ENCODE results near the gene UGGT2. TPM values are rescaled to one million over a fixed set of nuclear protein-coding genes. Genes with fewer than 3 reads are reported as not detected.

UGGT2 gene, protein sequence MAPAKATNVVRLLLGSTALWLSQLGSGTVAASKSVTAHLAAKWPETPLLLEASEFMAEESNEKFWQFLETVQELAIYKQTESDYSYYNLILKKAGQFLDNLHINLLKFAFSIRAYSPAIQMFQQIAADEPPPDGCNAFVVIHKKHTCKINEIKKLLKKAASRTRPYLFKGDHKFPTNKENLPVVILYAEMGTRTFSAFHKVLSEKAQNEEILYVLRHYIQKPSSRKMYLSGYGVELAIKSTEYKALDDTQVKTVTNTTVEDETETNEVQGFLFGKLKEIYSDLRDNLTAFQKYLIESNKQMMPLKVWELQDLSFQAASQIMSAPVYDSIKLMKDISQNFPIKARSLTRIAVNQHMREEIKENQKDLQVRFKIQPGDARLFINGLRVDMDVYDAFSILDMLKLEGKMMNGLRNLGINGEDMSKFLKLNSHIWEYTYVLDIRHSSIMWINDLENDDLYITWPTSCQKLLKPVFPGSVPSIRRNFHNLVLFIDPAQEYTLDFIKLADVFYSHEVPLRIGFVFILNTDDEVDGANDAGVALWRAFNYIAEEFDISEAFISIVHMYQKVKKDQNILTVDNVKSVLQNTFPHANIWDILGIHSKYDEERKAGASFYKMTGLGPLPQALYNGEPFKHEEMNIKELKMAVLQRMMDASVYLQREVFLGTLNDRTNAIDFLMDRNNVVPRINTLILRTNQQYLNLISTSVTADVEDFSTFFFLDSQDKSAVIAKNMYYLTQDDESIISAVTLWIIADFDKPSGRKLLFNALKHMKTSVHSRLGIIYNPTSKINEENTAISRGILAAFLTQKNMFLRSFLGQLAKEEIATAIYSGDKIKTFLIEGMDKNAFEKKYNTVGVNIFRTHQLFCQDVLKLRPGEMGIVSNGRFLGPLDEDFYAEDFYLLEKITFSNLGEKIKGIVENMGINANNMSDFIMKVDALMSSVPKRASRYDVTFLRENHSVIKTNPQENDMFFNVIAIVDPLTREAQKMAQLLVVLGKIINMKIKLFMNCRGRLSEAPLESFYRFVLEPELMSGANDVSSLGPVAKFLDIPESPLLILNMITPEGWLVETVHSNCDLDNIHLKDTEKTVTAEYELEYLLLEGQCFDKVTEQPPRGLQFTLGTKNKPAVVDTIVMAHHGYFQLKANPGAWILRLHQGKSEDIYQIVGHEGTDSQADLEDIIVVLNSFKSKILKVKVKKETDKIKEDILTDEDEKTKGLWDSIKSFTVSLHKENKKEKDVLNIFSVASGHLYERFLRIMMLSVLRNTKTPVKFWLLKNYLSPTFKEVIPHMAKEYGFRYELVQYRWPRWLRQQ (N-terminal part only)
- 10 to 100 TPM in 3 of 6 experiments, 1 to 10 TPM in 3; 8.2 to 17.1 (median 10.3) TPM for total RNA-seq
- long read RNA-seq, partial matches to known transcripts, result 2 of 3 reads
- long read RNA-seq, other reads (novel, unspliced or antisense), result 1 of 3 reads

DNA sequence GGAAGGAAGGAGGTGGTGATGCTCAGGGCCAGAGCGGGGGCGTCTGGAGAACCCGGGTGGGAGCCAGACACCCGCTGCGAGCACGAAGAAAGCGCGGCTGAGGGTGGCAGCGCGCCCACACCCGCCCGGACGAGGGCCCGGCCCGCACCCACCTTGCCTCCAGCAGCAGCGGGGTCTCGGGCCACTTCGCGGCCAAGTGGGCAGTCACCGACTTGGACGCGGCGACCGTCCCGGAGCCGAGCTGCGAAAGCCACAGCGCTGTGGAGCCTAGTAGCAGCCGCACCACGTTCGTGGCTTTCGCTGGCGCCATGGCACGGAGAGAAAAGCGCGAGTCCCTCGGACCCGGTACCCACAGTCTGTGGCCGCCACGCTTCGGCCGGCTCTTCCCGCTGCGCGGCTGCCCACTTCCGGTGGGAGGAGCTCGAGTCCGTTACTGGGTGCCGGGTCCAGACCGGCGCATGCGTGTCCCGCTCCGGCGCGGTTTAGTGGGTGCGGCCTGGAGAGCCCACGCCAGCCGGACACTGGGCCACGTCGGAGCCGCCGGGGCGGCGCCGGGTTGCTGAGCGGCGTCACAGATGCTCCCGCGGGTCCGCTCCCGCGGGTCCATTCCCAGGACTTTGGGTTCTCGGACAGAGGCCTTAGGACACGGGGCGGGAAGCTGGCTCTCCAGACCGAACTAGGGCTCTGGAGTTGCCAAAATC is at the start of gene UGGT2:
UGGT2 (minus strand) TSS at position 399 of the 701 bp plus-strand sequence; CDS start at position 310, 89 bp downstream.
- Histone ChIP-seq H3K4me3 (peak within 1 kb of the TSS; percentile 75 to 92 (median 79)), H3K9me3 (no peaks in the 10 kb centered on the region), H3K36me3 (no peaks in the 10 kb centered on the region), H3K27ac (peak within 1 kb of the TSS; percentile 15 to 61 (median 20)), H3K27me3 (no peaks in the 10 kb centered on the region), H3K4me1 (peaks cover 0 to 6% (median 0%) of the 10 kb centered on the region in 4 donors)
- peak; percentile 95 to 97 (median 96) for DNase-seq
- TF ChIP-seq, protein P1, sequence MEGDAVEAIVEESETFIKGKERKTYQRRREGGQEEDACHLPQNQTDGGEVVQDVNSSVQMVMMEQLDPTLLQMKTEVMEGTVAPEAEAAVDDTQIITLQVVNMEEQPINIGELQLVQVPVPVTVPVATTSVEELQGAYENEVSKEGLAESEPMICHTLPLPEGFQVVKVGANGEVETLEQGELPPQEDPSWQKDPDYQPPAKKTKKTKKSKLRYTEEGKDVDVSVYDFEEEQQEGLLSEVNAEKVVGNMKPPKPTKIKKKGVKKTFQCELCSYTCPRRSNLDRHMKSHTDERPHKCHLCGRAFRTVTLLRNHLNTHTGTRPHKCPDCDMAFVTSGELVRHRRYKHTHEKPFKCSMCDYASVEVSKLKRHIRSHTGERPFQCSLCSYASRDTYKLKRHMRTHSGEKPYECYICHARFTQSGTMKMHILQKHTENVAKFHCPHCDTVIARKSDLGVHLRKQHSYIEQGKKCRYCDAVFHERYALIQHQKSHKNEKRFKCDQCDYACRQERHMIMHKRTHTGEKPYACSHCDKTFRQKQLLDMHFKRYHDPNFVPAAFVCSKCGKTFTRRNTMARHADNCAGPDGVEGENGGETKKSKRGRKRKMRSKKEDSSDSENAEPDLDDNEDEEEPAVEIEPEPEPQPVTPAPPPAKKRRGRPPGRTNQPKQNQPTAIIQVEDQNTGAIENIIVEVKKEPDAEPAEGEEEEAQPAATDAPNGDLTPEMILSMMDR (IDR thresholded peaks at IDR 0.05), result peak in 1 of 4 donors; percentile 16
- peak; percentile 91 for TF ChIP-seq POLR2A (IDR thresholded peaks at IDR 0.05)
- ATAC-seq, result peak; percentile 100
- intact Hi-C loops (cut with DNase I), result no loop called here
- under 1% methylated on average over 26 of the region's 77 CpGs for WGBS (ENCODE audit: insufficient coverage, low coverage, low lambda C conversion rate, missing lambda C conversion rate)

DNA sequence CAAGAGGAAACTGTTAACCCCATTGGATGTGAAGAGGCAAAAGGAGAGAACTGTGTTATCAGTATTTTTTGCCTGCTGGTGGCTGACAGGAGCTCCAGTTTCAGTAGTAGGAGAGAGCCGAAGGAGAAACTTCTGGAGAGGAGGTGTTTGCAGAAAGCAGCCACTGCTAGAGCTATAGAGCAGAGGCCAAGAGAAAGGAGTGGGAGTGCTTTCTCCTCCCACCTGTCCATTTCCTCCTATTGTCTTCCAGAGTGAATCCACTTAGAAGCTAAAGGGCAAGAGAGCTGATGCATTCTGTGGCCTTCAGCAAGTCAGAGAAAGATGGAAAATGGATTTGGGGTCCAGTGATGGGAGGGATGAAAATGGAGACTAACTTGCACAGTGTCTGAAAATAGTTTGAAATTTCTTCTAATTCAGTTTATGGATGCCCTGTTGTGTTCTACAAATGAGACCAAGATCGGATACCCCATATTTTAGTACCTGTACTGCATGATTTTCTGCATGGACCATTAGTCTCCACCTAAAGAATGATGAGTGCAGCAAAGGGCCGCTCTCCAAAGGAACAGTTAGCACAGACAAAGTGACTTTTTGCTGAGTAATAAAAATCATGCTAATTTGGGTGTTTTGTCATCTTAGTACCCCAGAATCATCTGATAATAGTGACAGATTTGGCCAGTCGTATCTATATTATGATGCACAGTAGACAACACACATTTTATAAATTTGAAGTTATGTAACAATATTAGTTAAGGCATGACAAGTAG is 47.4 kb upstream of the UGGT2 start:
- Histone ChIP-seq H3K36me3 (no peaks in the 10 kb centered on the region), H3K27ac (no peak overlapping the region), H3K27me3 (peaks cover 0 to 4% of the 10 kb centered on the region in 2 donors), H3K4me3 (no peak overlapping the region), H3K4me1 (no peaks in the 10 kb centered on the region), H3K9me3 (no peaks in the 10 kb centered on the region)
- WGBS (ENCODE audit: insufficient coverage, low coverage, low lambda C conversion rate, missing lambda C conversion rate), result 41% methylated on average over 4 of the region's 4 CpGs
- no peak for TF ChIP-seq POLR2A (IDR thresholded peaks at IDR 0.05)
- TF ChIP-seq, protein P1 (IDR thresholded peaks at IDR 0.05), result no peak
- intact Hi-C loops (cut with DNase I), result no loop called here
- DNase-seq, result no peak
- ATAC-seq, result no peak

DNA sequence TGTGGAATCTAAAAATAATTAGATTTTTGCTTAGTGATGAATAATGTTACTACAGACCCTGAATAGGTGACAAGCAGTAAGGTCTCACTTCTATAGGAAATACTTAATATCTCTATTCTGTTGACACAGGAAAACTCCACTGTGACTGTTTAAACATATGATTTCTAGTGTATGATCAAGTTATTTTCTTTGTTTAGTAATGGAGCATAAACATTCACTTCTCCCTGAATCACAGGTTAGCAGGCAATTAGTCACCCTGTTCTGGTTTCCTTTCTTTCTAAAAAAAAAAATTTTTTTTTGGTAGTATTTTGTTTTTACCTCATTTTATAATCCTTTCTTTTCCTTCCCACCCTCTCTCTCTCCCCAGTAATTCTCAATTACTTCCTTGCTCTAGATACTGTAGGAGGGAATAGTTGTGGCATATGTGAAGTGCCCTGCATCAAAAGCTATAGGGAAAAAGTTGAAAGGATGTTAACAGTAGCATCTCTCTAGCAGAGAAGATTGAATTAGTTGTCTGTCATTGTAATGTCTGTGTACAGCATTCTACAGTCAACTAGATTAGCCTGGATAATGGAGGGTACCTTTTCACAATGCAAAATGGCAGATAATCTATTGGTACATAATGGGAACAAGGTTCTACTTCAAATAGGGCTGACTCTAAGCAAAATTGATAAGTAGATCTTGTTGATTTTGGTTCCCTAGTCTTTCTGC is 40.2 kb upstream of the UGGT2 start:
- Histone ChIP-seq H3K4me3 (no peak overlapping the region), H3K36me3 (no peaks in the 10 kb centered on the region), H3K9me3 (no peaks in the 10 kb centered on the region), H3K4me1 (peaks cover 0 to 6% (median 0%) of the 10 kb centered on the region in 4 donors), H3K27me3 (peaks cover 0 to 17% of the 10 kb centered on the region in 2 donors), H3K27ac (no peak overlapping the region)
- TF ChIP-seq, protein P1 (IDR thresholded peaks at IDR 0.05), result no peak
- TF ChIP-seq POLR2A (IDR thresholded peaks at IDR 0.05), result no peak
- DNase-seq (no peak), ATAC-seq (no peak)
- intact Hi-C loops (cut with DNase I), result no loop called here
